ENCODE data around the gene PARN. TPM values are rescaled to one million over a fixed set of nuclear protein-coding genes. Genes with fewer than 3 reads are reported as not detected.
"Not testable (repeated sequence)": the region's sequence is repeated elsewhere in the genome, so short reads cannot be mapped to it uniquely, and the experiment has no call there.

The PARN gene
- total RNA-seq, 1 experiment from 2014 or later, result 37.7 TPM

- no peak for TF ChIP-seq PRRX2 (CRISPR knock-in tag; IDR thresholded peaks at IDR 0.05)
- TF ChIP-seq, protein P1, sequence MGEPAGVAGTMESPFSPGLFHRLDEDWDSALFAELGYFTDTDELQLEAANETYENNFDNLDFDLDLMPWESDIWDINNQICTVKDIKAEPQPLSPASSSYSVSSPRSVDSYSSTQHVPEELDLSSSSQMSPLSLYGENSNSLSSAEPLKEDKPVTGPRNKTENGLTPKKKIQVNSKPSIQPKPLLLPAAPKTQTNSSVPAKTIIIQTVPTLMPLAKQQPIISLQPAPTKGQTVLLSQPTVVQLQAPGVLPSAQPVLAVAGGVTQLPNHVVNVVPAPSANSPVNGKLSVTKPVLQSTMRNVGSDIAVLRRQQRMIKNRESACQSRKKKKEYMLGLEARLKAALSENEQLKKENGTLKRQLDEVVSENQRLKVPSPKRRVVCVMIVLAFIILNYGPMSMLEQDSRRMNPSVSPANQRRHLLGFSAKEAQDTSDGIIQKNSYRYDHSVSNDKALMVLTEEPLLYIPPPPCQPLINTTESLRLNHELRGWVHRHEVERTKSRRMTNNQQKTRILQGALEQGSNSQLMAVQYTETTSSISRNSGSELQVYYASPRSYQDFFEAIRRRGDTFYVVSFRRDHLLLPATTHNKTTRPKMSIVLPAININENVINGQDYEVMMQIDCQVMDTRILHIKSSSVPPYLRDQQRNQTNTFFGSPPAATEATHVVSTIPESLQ (CRISPR knock-in tag; IDR thresholded peaks at IDR 0.05), result no peak
- no peak for TF ChIP-seq RELA (CRISPR knock-in tag; IDR thresholded peaks at IDR 0.05; ENCODE audit: borderline replicate concordance)
- TF ChIP-seq, protein P2, sequence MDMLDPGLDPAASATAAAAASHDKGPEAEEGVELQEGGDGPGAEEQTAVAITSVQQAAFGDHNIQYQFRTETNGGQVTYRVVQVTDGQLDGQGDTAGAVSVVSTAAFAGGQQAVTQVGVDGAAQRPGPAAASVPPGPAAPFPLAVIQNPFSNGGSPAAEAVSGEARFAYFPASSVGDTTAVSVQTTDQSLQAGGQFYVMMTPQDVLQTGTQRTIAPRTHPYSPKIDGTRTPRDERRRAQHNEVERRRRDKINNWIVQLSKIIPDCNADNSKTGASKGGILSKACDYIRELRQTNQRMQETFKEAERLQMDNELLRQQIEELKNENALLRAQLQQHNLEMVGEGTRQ (CRISPR knock-in tag; IDR thresholded peaks at IDR 0.05), result no peak
- no peak for TF ChIP-seq PREB (CRISPR knock-in tag; IDR thresholded peaks at IDR 0.05; ENCODE audit: borderline replicate concordance)
- TF ChIP-seq ESRRA (CRISPR knock-in tag; IDR thresholded peaks at IDR 0.05; ENCODE audit: borderline replicate concordance), result no peak
- TF ChIP-seq SP1 (CRISPR knock-in tag; conservative IDR thresholded peaks at IDR 0.05), result no peak
- TF ChIP-seq, protein P3, sequence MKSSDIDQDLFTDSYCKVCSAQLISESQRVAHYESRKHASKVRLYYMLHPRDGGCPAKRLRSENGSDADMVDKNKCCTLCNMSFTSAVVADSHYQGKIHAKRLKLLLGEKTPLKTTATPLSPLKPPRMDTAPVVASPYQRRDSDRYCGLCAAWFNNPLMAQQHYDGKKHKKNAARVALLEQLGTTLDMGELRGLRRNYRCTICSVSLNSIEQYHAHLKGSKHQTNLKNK (CRISPR knock-in tag; IDR thresholded peaks at IDR 0.05), result no peak
- TF ChIP-seq NR1H2 (CRISPR knock-in tag; IDR thresholded peaks at IDR 0.05), result no peak
- no peak for TF ChIP-seq MYBL2 (CRISPR knock-in tag; IDR thresholded peaks at IDR 0.05)
- H3K27ac Mint-ChIP-seq, result peak overlapping the region; percentile 30; the same call in 1 of the 2 replicates
These were observed 43.3 kb downstream of the PARN start for GRCh38 chr16:14586637-14587305.

DNA sequence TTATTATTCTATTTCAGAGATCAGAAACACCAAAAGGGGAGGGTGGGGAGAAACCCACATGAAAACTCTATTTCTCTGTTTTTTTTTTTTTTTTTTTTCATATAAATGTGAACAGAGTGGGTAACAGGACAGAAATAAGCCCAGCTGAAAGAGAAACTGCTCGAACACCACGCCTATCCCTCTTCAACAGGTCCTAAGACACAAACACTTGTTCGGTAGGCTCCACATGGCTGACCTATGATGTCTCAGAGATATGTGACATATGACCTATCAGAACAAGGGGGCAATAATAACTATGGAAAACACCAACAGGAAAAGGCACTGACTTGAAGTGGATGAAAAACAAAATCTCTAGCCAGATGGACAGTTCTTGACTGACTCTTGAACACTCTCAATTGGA, 44.8 kb downstream of the PARN start:
- no peak for ATAC-seq
- POLR2A ChIA-PET, result interaction anchor here (0.6 kb wide), 1 partner anchor 26 kb away, joined by 4 read pairs; no protein-coding TSS in a partner anchor
- Mint-ChIP-seq H3K27me3 (ENCODE audit: low read depth) (no peaks in the 10 kb centered on the region), H3K4me1 (peaks cover 9% of the 10 kb centered on the region; the same call in 1 of the 2 replicates), H3K27ac (no peak overlapping the region), H3K4me3 (no peak overlapping the region), H3K36me3 (peaks cover 48% of the 10 kb centered on the region), H3K9me3 (no peaks in the 10 kb centered on the region)
- CTCF ChIA-PET, result no interaction called here
- no peak for DNase-seq (ENCODE audit: low spot score)
- no peak for TF ChIP-seq GABPB1 (CRISPR knock-in tag; IDR thresholded peaks at IDR 0.05)
- no peak for TF ChIP-seq MYBL2 (CRISPR knock-in tag; IDR thresholded peaks at IDR 0.05)
- TF ChIP-seq MXD4 (CRISPR knock-in tag; IDR thresholded peaks at IDR 0.05; ENCODE audit: borderline replicate concordance), result no peak
- TF ChIP-seq ZNF219 (CRISPR knock-in tag; IDR thresholded peaks at IDR 0.05; ENCODE audit: borderline replicate concordance), result no peak
- no peak for TF ChIP-seq STAT6 (CRISPR knock-in tag; conservative IDR thresholded peaks at IDR 0.05; ENCODE audit: low read depth)

More at GRCh38 chr16:14586637-14587305, 43.3 kb downstream of the PARN start:
- no peak for DNase-seq (ENCODE audit: low spot score)
- Mint-ChIP-seq H3K36me3 (peaks cover 47% of the 10 kb centered on the region), H3K4me1 (peaks cover 9% of the 10 kb centered on the region; the same call in 1 of the 2 replicates), H3K4me3 (no peak overlapping the region), H3K27me3 (ENCODE audit: low read depth) (no peaks in the 10 kb centered on the region), H3K9me3 (no peaks in the 10 kb centered on the region)
- no peak for ATAC-seq
- POLR2A ChIA-PET, result interaction anchor here (0.6 kb wide), 1 partner anchor 293 kb away, joined by 4 read pairs; no protein-coding TSS in a partner anchor
- CTCF ChIA-PET, result interaction anchor here (0.6 kb wide), 1 partner anchor 1126 kb away, joined by 4 read pairs; no protein-coding TSS in a partner anchor

DNA sequence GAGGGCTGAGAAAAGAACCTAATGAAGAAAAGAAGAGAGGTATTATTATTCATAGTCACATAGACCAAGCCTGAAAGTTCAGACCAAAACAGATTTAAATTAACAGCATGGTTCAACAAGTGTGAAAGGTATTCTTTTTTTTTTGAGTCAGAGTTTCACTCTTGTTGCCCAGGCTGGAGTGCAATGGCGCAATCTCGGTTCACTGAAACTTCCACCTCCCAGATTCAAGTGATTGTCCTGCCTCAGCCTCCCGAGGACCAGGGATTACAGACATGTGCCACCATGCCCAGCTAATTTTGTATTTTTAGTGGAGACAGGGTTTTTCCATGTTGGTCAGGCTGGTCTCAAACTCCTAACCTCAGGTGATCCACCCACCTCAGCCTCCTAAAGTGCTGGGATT, 49.1 kb downstream of the PARN start:
- H3K9me3 Mint-ChIP-seq; H3K4me1 Mint-ChIP-seq; POLR2A ChIA-PET; H3K27ac Mint-ChIP-seq; DNase-seq (ENCODE audit: low spot score); CTCF ChIA-PET; H3K27me3 Mint-ChIP-seq (ENCODE audit: low read depth); H3K4me3 Mint-ChIP-seq; ATAC-seq: not testable (repeated sequence)
- H3K36me3 Mint-ChIP-seq, result peaks cover 51% of the 10 kb centered on the region

Data from WTC11 (cell line).